ENCODE results near the gene DLX6. TPM values are rescaled to one million over a fixed set of nuclear protein-coding genes. Genes with fewer than 3 reads are reported as not detected.

DLX6 gene
- total and polyA plus RNA-seq, 7 donors, result not detected

GRCh38 chr7:97015279-97015678 lies 9.9 kb downstream of the DLX6 start:
- no peaks in the 10 kb centered on the region for H3K36me3 ChIP-seq (ENCODE audit: insufficient read depth in 1 of 2, low read depth in 1 of 2)
- 7 to 14% (median 7%) methylated on average over 3 of the region's 3 CpGs for WGBS, 3 donors
- H3K27ac ChIP-seq, result no peak overlapping the region
- no peak for ATAC-seq
- DNase-seq, result no peak
- intact Hi-C loops (cut with DNase I), result no loop called here
- H3K27me3 ChIP-seq (ENCODE audit: insufficient read depth in 3 of 3, low read length in 2 of 3), result peaks cover 27 to 100% (median 39%) of the 10 kb centered on the region in 3 donors
- no peak for TF ChIP-seq CTCF (IDR thresholded peaks at IDR 0.05)
- no peaks in the 10 kb centered on the region for H3K9me3 ChIP-seq
- peaks cover 15% of the 10 kb centered on the region for H3K4me1 ChIP-seq
- H3K4me3 ChIP-seq, result no peak overlapping the region

- ATAC-seq (no peak), DNase-seq (no peak)
- Histone ChIP-seq H3K36me3 (ENCODE audit: insufficient read depth in 1 of 2, low read depth in 1 of 2) (no peaks in the 10 kb centered on the region), H3K9me3 (no peaks in the 10 kb centered on the region), H3K27ac (no peak overlapping the region), H3K27me3 (ENCODE audit: insufficient read depth in 3 of 3, low read length in 2 of 3) (peaks cover 25 to 100% (median 44%) of the 10 kb centered on the region in 3 donors), H3K4me3 (no peak overlapping the region), H3K4me1 (peaks cover 19% of the 10 kb centered on the region)
- no peak for TF ChIP-seq CTCF (IDR thresholded peaks at IDR 0.05)
- intact Hi-C loops (cut with DNase I), result no loop called here
- WGBS, 3 donors, result 4 to 6% (median 4%) methylated on average over 12 of the region's 12 CpGs
Observed at GRCh38 chr7:97015756-97016380, 10.5 kb downstream of the DLX6 start.

GRCh38 chr7:97016381-97017191 lies 11.2 kb downstream of the DLX6 start:
- no peaks in the 10 kb centered on the region for H3K36me3 ChIP-seq (ENCODE audit: insufficient read depth in 1 of 2, low read depth in 1 of 2)
- WGBS, 3 donors, result 0 to 2% (median 2%) methylated on average over 49 to 55 of the region's 55 CpGs
- peaks cover 21 to 100% (median 49%) of the 10 kb centered on the region in 3 donors for H3K27me3 ChIP-seq (ENCODE audit: insufficient read depth in 3 of 3, low read length in 2 of 3)
- ATAC-seq (peak in 2 of 4 donors; percentile 19 to 48), DNase-seq (no peak)
- H3K9me3 ChIP-seq, result no peaks in the 10 kb centered on the region
- no peak overlapping the region for H3K27ac ChIP-seq
- H3K4me1 ChIP-seq, result peaks cover 25% of the 10 kb centered on the region
- TF ChIP-seq CTCF (IDR thresholded peaks at IDR 0.05), result no peak
- intact Hi-C loops (cut with DNase I), result no loop called here
- peak overlapping the region; percentile 15 for H3K4me3 ChIP-seq

- peaks cover 25% of the 10 kb centered on the region for H3K4me1 ChIP-seq
- no peak for TF ChIP-seq CTCF (IDR thresholded peaks at IDR 0.05)
- H3K9me3 ChIP-seq, result no peaks in the 10 kb centered on the region
- DNase-seq, result no peak
- no peaks in the 10 kb centered on the region for H3K36me3 ChIP-seq (ENCODE audit: insufficient read depth in 1 of 2, low read depth in 1 of 2)
- H3K27me3 ChIP-seq (ENCODE audit: insufficient read depth in 3 of 3, low read length in 2 of 3), result peaks cover 16 to 100% (median 57%) of the 10 kb centered on the region in 3 donors
- 4 to 8% (median 6%) methylated on average over 37 of the region's 37 CpGs for WGBS, 3 donors
- ATAC-seq, result peak in 2 of 4 donors; percentile 18 to 23
- intact Hi-C loops (cut with DNase I), result no loop called here
- H3K27ac ChIP-seq, result no peak overlapping the region
- peak overlapping the region; percentile 15 for H3K4me3 ChIP-seq
Observed at GRCh38 chr7:97017192-97018125, 12.1 kb downstream of the DLX6 start.

Data from psoas muscle (tissue), 8 donors.